Neural cell (in vitro differentiated cells): ENCODE data around the gene IGF1R.

Experiments
- POLR2AphosphoS5 ChIP-seq: IDR thresholded peaks from 2 replicates; pipeline ENCODE4 v1.6.1; 2012
- SMC3 ChIP-seq: fragments of 450-650 bp; conservative IDR thresholded peaks from 2 replicates; pipeline ENCODE4 v1.6.1; 2014; ENCODE audit warnings: antibody characterized with exemption, mild to moderate bottlenecking, moderate library complexity; ENCODE audit not compliant: poor library complexity
- TAF1 ChIP-seq: IDR thresholded peaks from 2 replicates; pipeline ENCODE4 v1.6.1; 2012; ENCODE audit warnings: low read depth
- TF ChIP-seq, protein P1 (sequence below): fragments of 450-650 bp; IDR thresholded peaks from 2 replicates; pipeline ENCODE4 v1.5.1; 2014; ENCODE audit warnings: antibody characterized with exemption, mild to moderate bottlenecking, moderate library complexity; ENCODE audit not compliant: poor library complexity, severe bottlenecking
- TF ChIP-seq, protein P2 (sequence below): IDR thresholded peaks from 2 replicates; pipeline ENCODE4 v1.6.1; 2012; ENCODE audit warnings: borderline replicate concordance

DNA sequence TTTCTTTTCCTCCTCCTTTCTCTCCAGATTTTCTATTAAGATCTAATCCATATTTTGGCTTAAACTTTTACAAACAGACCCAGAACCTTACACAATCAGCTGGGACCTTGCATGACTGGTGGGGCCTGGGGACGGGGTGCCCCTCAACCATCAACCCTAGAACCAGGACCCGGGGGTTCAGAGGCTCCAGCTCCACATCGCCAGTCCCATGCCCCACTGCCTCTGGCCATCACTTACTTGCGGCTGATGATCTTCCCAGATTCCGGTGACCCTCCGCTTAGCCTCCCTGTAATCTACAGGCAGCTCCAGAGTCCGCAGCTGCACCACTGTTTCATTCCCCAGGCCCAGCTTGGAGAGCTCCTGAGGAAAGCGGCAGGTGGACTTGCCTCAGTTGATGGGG is 322.5 kb downstream of the IGF1R start:
- TF ChIP-seq, protein P1, sequence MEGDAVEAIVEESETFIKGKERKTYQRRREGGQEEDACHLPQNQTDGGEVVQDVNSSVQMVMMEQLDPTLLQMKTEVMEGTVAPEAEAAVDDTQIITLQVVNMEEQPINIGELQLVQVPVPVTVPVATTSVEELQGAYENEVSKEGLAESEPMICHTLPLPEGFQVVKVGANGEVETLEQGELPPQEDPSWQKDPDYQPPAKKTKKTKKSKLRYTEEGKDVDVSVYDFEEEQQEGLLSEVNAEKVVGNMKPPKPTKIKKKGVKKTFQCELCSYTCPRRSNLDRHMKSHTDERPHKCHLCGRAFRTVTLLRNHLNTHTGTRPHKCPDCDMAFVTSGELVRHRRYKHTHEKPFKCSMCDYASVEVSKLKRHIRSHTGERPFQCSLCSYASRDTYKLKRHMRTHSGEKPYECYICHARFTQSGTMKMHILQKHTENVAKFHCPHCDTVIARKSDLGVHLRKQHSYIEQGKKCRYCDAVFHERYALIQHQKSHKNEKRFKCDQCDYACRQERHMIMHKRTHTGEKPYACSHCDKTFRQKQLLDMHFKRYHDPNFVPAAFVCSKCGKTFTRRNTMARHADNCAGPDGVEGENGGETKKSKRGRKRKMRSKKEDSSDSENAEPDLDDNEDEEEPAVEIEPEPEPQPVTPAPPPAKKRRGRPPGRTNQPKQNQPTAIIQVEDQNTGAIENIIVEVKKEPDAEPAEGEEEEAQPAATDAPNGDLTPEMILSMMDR, result no peak
- TF ChIP-seq, protein P2, sequence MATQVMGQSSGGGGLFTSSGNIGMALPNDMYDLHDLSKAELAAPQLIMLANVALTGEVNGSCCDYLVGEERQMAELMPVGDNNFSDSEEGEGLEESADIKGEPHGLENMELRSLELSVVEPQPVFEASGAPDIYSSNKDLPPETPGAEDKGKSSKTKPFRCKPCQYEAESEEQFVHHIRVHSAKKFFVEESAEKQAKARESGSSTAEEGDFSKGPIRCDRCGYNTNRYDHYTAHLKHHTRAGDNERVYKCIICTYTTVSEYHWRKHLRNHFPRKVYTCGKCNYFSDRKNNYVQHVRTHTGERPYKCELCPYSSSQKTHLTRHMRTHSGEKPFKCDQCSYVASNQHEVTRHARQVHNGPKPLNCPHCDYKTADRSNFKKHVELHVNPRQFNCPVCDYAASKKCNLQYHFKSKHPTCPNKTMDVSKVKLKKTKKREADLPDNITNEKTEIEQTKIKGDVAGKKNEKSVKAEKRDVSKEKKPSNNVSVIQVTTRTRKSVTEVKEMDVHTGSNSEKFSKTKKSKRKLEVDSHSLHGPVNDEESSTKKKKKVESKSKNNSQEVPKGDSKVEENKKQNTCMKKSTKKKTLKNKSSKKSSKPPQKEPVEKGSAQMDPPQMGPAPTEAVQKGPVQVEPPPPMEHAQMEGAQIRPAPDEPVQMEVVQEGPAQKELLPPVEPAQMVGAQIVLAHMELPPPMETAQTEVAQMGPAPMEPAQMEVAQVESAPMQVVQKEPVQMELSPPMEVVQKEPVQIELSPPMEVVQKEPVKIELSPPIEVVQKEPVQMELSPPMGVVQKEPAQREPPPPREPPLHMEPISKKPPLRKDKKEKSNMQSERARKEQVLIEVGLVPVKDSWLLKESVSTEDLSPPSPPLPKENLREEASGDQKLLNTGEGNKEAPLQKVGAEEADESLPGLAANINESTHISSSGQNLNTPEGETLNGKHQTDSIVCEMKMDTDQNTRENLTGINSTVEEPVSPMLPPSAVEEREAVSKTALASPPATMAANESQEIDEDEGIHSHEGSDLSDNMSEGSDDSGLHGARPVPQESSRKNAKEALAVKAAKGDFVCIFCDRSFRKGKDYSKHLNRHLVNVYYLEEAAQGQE, result no peak
- no peak for TF ChIP-seq SMC3
- no peak for TF ChIP-seq POLR2AphosphoS5
- no peak for TF ChIP-seq TAF1
